HPDE6-E6E7 (cell line): ENCODE results near the gene CEP55.
A peak's percentile ranks its signal among the peaks of the same experiment; 100 is the strongest.
"Not testable (repeated sequence)": the region's sequence is repeated elsewhere in the genome, so short reads cannot be mapped to it uniquely, and the experiment has no call there.

Source experiments
- DNase-seq: peaks from one replicate; pipeline ENCODE4 v3.0.0; 2011; ENCODE audit warnings: missing footprints; ENCODE audit errors: extremely low spot score

CEP55 gene

DNA sequence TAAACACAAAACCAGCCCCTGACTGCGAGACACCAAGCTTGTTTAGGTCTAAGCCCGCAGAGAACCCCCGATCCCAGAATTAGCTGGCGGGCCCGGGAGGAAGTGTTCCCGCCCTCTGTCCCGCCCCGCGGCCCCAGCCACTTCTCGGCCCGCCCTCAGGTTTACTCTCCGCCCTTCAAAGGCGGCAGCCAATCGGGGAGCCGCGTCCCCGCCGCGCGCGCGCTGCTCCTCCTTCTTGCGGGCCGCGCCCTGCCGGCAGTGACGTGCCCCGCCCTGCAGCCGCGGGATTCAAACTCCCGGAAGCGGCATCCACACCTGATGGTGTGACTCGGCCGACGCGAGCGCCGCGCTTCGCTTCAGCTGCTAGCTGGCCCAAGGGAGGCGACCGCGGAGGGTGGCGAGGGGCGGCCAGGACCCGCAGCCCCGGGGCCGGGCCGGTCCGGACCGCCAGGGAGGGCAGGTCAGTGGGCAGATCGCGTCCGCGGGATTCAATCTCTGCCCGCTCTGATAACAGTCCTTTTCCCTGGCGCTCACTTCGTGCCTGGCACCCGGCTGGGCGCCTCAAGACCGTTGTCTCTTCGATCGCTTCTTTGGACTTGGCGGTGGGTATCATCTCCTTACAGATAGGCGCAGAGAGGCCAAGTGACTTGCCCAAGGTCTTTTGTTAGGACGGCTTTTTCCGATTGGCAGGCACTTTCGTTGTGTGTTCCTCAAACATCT is at the start of gene CEP55:
Gene CEP55, plus strand, starts transcription at position 291 of the 720 bp plus-strand sequence. CDS start 3,440 bp downstream, outside the sequence.
- peak; percentile 86 for DNase-seq

DNA sequence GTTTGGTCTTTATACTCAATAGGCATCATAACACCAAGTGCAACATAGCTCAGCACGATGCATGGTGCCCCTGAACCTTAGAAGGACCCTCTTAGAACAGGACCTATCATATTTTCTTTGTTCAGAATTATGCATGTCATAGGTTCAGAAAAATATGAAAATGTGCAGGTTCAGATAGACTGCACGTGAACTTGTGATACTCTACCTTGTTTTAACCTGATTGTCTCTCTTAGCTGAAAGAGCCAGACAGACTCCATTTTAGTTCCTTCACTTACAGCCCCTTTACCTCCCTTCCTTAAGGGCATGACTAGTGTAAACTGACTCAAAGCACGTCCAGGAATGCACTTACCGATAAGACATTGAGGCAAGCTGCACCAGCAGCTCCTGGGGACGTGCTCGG is 49.4 kb upstream of the CEP55 start:
- DNase-seq, result no peak

DNA sequence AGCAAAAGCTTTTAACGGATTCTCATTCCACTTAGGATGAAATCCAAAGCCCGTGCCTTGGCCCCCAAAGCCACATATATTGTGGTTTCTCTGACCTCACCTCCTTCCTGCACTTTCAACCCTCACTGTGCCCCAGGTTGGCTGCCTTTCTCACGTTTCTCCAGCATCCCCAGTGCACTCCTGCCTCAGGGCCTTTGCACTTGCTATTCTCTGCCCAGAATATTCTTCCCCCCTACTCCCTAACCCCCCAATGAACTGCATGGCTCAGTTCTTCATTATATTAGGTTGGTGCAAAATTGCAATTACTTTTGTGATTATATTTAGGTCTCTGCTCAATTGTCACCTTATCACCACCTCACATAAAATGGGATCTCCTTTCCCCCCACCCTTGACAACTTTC is 48.4 kb upstream of the CEP55 start:
- no peak for DNase-seq

DNA sequence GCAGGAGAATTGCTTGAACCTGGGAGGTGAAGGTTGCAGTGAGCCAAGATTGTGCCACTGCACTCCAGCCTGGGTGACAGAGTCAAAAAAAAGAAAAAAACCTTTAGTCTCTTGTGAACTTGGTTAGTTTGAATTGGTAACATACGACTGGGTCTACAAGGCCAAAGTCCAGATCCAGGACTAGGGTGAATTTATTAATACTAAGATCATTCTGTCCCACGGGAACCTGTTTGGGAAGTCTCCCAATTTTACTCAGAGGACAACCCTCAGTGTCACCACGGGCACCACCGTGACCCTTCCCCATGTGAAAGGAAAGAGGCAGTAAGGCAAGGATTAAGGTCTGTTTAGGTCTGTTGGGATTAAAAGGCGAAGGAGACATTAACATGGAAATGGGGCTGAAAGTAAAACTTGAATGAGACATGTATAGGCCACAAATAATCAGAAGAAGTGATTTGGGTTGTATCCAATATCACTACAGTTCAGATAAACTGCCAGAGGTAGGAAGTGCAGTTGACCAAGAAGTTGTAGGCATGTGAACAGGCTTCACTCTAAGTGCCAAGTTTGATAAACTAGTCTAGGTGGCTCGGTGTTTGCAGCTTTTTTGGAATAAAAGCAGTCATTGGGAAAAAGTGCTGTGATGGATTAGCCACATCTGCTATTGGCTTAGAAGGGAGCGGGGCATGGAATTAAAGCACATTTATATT is 45.0 kb upstream of the CEP55 start:
- no peak for DNase-seq

DNA sequence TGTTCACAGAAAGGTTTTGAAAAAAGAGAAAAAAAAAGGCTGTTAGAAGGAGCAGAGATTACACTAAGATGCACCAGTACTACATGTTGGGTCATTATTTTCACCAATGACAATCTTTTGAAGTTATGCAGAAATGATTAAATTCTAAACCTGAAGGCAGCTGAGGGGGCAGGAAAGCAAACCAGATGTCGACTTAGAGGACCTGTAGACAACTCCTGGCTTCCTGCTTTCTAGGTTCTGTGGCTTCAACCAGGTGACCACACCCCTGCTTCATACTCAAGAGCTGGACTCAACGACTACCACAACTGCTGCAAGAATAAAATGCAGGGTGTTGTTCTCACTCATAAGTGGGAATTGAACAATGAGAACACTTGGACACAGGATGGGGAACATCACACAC is 44.3 kb upstream of the CEP55 start:
- DNase-seq, result no peak

DNA sequence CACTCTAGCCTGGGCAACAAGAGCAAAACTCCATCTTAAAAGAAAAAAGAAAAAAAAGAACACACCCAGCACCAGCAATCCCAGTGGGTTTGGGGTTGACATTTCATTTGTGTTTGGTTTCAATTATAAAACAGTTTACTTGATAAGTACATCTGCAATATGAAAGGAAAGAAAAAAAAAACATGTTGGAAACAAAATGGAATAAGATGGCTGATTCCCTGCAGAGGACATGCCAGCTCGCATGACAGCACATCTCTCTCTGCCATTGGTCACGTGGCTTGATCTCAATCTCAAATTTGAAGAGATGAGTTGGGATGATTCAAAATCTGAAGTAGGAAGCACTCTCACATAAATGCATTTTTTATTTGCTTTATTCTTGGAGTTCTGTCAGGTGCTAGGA is 42.3 kb upstream of the CEP55 start:
- DNase-seq, result no peak

DNA sequence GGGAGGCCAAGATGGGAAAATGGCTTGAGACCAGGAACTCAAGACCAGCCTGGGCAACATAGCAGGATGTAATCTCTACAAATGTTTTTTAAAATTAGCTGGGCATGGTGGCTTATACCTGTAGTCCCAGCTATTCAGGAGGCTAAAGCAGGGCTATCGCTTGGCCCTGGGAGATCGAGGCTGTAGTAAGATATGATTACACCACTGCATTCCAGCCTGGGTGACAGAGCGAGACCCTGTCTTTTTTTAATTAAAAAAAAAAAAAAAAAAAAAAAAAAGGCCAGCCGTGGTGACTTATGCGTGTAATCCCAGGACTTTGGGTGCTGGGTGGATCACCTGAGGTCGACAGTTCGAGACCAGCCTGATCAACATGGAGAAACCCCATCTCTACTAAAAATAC is 41.7 kb upstream of the CEP55 start:
- no peak for DNase-seq

DNA sequence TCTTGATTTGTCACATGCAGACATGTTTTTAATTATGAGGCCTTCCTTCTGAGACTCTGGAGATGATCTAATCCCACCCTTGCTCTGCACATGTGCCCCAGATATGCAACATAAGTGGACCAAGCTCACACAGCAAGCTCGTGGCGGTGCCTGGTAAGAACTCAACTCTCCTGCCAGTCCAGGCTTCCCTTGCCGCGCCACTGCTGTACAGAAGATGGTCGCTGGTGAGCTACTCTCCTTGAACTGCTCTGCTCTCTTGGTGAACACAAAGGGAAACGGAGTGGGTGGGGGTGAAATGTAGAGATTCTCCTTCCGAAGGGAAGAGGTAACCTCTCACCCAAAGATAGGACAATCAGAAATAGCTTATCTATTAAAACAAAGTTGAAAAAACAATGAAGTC is 39.9 kb upstream of the CEP55 start:
- no peak for DNase-seq

DNA sequence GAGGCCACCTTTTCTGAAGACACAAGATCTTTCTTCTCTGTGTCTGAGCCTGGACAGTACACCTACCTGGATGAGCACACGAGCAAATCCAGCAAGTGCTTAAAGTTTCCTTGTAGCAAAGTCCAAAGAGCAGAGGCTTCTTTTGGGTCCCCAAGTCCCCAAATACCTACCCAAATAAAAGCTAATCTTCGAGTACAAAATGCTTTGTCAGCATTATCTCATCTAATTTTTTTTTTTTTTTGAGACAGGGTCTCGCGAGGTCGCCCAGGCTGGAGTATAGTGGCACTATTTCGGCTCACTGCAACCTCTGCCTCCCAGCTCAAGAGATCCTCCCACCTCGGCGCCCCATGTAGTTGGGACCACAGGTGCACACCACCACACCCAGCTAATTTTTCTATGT is 38.9 kb upstream of the CEP55 start:
- DNase-seq, result no peak

DNA sequence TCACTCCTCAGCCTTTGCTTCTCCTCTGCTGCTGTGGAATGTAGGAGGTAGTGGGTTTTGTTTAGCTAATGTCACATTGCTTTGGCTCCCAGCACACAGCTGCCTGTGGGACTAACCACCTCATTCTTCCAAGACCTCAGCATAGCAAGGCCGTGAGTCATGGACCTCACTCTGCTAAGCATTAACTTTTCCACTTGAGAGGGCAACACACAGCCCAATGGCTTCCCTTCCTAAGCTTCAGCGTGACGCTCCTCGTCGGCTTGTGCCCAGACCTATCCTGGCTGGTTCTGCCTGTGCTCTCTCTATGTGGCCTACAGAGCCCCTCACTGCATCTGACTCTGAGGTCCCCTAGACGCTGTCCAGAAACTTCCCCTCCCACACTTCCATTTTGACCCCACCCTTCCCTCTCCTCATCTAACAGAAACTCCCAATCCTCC is 37.6 kb upstream of the CEP55 start:
- no peak for DNase-seq

DNA sequence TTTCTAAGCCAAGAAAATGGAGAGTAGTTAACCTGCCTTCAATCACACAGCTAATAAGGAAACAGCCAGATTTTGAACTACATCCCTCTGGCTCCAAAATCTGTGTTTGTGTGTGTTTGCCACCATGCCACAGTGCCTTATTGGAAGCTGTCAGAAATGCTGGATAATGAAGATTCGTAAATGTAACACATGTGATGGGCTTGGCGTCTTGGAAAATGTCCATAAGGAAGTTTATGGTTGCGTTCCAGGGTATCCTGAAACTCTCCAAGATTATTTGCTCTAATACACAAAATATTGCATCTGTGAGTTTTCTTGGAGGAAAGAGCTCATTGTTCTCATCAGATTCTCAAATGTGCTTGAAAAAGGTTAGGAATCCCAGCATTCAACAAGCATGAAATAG is 36.9 kb upstream of the CEP55 start:
- no peak for DNase-seq

DNA sequence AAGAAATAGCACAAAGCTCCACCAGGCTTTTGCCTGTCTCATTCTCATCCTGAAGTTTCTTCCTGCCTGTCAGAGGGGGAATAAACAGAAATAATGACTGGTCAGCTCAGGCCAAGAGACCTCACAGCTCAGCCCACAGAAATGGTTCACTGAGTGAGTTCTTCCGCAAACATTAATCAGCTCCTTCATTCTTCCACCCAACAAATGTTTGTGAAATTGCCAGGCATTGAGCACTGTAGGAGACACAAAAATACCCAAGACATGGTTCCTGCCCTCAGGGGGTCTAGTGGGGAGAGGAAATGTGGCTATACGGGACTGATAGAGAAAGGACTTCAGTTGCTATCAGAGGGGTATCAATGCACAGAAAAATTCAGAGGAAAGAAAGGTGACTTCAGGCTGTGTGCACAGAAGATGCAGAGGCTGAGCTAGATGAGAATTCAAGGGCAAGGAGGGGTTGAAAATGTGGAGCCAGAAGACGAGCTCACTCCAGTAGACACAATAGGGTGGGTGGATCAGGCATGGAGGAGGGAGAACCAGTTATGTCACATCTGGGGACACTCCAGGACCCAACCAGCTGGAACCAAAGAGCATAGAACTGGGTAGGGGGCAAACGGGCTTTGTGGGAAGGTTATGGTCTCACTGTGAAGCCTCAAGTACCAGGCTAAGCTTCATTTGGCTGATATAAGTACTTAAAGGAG is 35.2 kb upstream of the CEP55 start:
- DNase-seq, result no peak

DNA sequence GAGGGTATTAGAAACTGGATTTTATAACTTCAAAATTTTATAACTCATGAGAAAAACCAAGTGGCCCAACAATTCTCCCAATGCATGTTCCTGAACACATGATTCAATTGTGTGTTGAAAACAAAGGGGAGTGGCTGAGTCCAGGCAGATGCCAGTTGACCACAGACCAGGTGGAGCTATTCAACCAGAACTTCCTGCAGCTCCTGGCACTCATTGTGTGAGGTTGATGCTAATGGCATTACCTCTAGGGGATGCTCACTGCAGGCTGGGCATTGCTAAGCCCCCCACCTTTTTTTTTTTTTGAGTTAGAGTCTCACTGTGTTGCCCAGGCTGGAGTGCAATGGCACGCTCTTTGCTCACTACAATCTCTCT is 34.6 kb upstream of the CEP55 start:
- no peak for DNase-seq

DNA sequence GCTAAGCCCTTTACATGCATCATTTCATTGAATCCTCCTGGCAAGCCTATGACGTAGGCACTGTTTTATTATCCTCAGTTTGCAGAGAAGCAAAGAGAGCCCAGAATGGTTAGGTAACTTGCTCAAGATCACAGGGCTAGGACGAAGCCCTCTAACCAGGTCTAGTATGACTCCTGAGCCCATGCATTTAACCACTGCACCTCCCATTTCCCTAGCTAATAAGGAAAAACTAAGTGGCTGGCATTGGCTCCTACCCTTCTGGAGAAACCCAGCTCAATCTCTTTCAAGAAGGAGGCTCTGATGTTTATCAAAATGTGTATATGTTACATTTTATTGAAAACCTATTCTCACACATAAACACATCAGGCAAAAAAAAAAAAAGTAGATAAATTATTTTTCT is 34.0 kb upstream of the CEP55 start:
- DNase-seq, result no peak

DNA sequence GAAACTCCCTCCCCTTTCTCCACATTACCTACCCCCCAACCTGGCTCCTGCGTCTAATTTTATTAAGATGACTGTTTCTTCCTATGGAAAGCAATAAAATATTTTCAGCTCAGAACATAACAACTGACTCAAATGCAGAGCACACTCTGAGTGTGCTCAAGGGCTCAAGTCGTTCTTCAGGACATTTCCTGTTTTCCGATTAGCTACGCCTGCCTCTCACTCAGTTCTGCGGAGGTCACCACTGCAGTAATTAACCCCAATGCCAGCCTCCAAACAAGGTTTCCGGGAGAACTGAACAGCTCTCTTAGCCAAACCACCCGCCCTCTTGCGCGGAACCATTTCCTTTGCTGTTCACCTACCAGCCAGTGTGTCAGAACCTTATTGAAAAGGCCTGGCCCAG is 33.5 kb upstream of the CEP55 start:
- DNase-seq, result no peak

DNA sequence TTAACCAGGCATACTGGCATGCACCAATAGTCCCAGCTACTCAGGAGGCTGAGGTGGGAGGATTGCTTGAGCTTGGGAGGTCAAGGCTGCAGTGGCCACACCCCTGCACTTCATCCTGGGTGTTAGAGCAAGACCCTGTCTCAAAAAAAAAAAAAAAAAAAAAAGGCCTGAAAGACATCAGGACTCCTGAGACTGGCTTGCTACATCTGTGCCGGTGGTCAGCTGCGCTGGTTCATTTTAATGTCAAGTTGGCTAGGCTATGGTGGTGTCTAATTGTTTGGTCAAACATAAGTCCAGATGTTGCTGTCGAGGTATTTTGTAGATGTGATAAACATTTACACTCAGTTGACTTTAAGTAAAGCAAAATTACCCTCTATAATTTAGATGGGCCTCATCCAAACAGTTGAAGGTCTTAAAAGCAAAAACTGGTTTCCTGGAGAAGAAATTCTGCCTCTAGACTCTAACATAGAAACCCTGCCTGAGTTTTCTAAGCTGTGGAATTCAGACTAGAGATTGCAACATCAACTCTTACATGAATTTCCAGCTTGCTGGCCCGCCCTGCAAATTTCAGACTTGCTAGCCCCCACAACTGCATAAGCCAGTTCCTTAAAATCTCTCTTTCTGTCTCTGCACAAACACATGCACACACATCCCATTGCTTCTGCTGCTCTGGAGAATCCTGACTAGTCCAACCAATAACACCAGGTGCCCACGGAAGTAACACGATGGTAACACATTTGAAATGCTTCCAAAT is 32.5 kb upstream of the CEP55 start:
- no peak for DNase-seq

DNA sequence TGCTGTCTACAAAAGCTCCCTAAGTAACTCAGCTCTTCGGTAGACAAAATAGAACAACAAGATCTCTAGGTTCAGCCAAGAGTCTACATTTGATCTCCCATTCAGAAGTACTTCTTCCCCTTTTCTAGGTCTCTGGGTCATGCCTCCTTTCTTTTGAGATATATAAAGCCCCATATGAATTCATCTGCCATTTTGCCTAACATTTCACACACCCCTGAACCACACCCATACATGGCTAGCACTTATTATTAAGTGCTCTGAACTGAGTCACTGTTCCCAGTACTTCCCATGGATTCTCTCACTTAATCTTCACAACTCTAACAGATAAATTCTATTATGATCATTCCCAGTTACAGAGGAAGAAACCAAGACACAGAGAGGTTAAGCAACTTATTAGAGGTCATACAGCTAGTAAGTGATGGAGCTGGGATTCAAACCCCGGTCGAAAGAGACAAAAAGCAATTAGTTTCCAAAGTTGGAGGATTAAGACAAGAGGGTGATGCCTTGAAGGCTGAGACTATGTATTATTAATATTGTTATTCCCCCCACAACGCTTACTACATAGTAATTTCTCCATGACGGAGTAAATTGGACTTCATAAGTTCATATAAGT is 31.5 kb upstream of the CEP55 start:
- DNase-seq, result no peak

DNA sequence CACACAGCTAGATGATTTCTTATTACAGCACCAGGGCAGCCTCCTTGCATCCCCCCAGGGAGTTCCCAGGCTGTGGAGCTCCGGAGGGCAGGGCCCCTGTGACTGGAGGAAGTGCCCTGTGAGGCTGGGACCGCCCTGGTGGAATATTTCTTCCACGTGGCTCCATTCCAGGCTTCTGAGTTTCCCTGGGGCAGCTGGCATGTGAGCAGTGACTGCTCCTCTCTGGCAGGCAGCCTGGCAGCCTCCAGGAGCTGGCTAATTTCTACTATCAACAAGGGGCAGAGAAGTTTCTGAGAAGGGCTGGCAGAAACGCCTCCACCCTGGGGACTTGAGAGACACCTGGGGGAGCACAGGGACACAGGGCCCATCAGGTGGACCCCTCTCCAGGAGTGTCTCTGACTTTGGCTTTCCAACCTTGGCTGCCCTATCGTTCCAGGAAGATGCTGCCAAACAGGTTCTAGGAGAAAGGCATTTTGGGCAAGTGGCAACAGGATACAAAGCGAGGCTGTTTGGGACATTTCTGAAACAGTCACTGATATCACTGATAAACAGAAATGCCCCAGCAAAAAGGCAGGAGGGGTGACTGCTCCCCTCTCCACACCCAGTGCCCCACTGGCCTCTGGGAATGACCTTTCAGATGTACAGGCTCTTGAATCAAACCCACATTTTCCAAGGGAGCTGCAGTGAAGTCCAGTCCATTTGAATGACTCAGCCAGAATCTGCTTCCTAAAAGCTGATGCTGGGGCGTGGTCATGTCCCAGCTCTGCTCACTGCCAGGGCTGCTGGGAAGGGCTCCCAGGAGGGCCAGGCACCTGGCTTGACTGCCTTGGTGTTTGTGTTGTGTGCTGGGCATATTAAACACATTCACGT is 30.4 kb upstream of the CEP55 start:
- DNase-seq, result peak; percentile 88

DNA sequence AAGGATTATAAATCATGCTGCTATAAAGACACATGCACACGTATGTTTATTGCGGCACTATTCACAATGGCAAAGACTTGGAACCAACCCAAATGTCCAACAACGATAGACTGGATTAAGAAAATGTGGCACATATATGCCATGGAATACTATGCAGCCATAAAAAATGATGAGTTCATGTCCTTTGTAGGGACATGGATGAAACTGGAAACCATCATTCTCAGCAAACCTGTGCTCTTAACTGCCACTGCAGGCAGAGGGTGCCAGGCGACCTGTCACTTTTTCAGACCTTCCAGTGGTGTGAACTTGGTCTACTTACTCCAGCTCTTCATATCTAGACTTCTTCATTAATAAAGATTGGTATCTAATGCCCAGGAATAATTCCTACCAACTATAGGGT is 28.8 kb upstream of the CEP55 start:
- not testable (repeated sequence) for DNase-seq

DNA sequence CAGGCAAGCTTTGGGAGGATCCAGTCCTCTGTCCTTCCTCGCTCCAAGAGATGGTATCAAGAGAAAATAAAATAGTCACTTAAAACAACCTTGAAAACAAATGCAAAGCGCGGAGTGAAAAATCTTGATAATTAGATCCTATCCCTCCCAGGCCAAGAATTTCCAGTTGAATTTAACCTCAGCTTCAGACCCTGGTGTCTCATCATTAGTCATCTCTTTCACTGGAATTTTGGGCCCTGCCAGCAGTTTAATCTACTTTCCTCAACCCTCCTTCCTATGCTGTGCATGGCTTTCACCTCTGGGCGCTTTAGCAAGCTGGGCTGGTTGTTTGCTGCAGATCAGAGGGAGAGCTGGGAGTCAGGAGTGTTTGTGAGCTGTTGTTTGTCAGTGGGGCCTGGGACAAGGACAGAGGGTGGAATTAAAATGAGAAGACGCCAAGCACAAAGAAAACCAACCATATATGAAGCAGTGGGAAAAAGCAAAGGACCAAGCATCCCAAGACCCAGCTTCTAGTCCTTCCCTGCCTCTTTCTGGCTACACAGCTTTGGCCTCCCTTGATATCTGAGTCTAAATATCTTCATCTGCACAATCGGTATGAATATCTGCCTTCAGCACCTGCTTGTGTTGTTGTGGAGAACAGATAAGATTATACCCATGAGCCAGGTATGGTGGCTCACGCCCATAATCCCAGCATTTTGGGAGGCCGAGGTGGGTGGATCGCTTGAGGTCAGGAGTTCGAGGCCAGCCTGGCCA is 27.8 kb upstream of the CEP55 start:
- peak; percentile 88 for DNase-seq
